ENCODE measurements around the gene LMAN1L. TPM values are rescaled to one million over a fixed set of nuclear protein-coding genes. Genes with fewer than 3 reads are reported as not detected.

Gene LMAN1L
- total and polyA plus RNA-seq, 2 experiments from 2014 or later = not detected

- no peaks in the 10 kb centered on the region for H3K9me2 ChIP-seq (replicated peaks; ENCODE audit: insufficient read depth)
- H2AFZ ChIP-seq = no peak overlapping the region
- peak overlapping the region; percentile 66 for H3K4me2 ChIP-seq
- WGBS (ENCODE audit: low lambda C conversion rate, missing lambda C conversion rate) = 48% methylated on average over 15 of the region's 15 CpGs
- H3K36me3 ChIP-seq (replicated peaks; ENCODE audit: insufficient read depth, low read depth) = no peaks in the 10 kb centered on the region
- no peaks in the 10 kb centered on the region for H3K79me2 ChIP-seq
- DNase-seq (ENCODE audit: low spot score) = peak; percentile 4
- H3K9me3 ChIP-seq (ENCODE audit: low read depth) = no peaks in the 10 kb centered on the region
- no peaks in the 10 kb centered on the region for H3K27me3 ChIP-seq
- H3K4me3 ChIP-seq = no peak overlapping the region
- H3K4me1 ChIP-seq (ENCODE audit: insufficient read depth) = no peaks in the 10 kb centered on the region
- no peaks in the 10 kb centered on the region for H4K20me1 ChIP-seq (ENCODE audit: insufficient read depth, poor library complexity, severe bottlenecking)
- no peak overlapping the region for H3K27ac ChIP-seq
- TF ChIP-seq EZH2 (IDR thresholded peaks at IDR 0.05; ENCODE audit: borderline replicate concordance) (no peak), EZH2phosphoT487 (IDR thresholded peaks at IDR 0.05; ENCODE audit: low read depth, severe bottlenecking, unreplicated experiment) (no peak), CTCF (IDR thresholded peaks at IDR 0.05; ENCODE audit: poor library complexity) (no peak)
These were observed 44.4 kb upstream of the LMAN1L start for GRCh38 chr15:74768099-74768770.

GRCh38 chr15:74768771-74769342 is 43.8 kb upstream of the LMAN1L start:
- H3K4me3 ChIP-seq = no peak overlapping the region
- no peaks in the 10 kb centered on the region for H3K27me3 ChIP-seq
- H3K4me1 ChIP-seq (ENCODE audit: insufficient read depth) = no peaks in the 10 kb centered on the region
- H3K36me3 ChIP-seq (replicated peaks; ENCODE audit: insufficient read depth, low read depth) = no peaks in the 10 kb centered on the region
- H3K9me3 ChIP-seq (ENCODE audit: low read depth) = no peaks in the 10 kb centered on the region
- no peaks in the 10 kb centered on the region for H3K9me2 ChIP-seq (replicated peaks; ENCODE audit: insufficient read depth)
- H3K4me2 ChIP-seq = peak overlapping the region; percentile 66
- H4K20me1 ChIP-seq (ENCODE audit: insufficient read depth, poor library complexity, severe bottlenecking) = no peaks in the 10 kb centered on the region
- WGBS (ENCODE audit: low lambda C conversion rate, missing lambda C conversion rate) = 9% methylated on average over 9 of the region's 9 CpGs
- no peak overlapping the region for H2AFZ ChIP-seq
- DNase-seq (ENCODE audit: low spot score) = peak; percentile 73
- TF ChIP-seq EZH2 (IDR thresholded peaks at IDR 0.05; ENCODE audit: borderline replicate concordance) (no peak), EZH2phosphoT487 (IDR thresholded peaks at IDR 0.05; ENCODE audit: low read depth, severe bottlenecking, unreplicated experiment) (no peak), CTCF (IDR thresholded peaks at IDR 0.05; ENCODE audit: poor library complexity) (peak; percentile 94)
- no peaks in the 10 kb centered on the region for H3K79me2 ChIP-seq
- H3K27ac ChIP-seq = no peak overlapping the region

GRCh38 chr15:74769463-74770025 is 43.1 kb upstream of the LMAN1L start:
- Histone ChIP-seq H3K9me3 (ENCODE audit: low read depth) (no peaks in the 10 kb centered on the region), H3K36me3 (replicated peaks; ENCODE audit: insufficient read depth, low read depth) (no peaks in the 10 kb centered on the region)
- WGBS (ENCODE audit: low lambda C conversion rate, missing lambda C conversion rate) = 70% methylated on average over 7 of the region's 7 CpGs

More at GRCh38 chr15:74769463-74770025, 43.1 kb upstream of the LMAN1L start:
- Histone ChIP-seq H3K27ac (no peak overlapping the region), H3K9me2 (replicated peaks; ENCODE audit: insufficient read depth) (no peaks in the 10 kb centered on the region), H4K20me1 (ENCODE audit: insufficient read depth, poor library complexity, severe bottlenecking) (no peaks in the 10 kb centered on the region), H3K4me2 (no peak overlapping the region), H2AFZ (no peak overlapping the region), H3K27me3 (no peaks in the 10 kb centered on the region), H3K79me2 (no peaks in the 10 kb centered on the region), H3K4me1 (ENCODE audit: insufficient read depth) (no peaks in the 10 kb centered on the region), H3K4me3 (no peak overlapping the region)
- DNase-seq (ENCODE audit: low spot score) = no peak
- TF ChIP-seq CTCF (IDR thresholded peaks at IDR 0.05; ENCODE audit: poor library complexity) = no peak
- no peak for TF ChIP-seq EZH2phosphoT487 (IDR thresholded peaks at IDR 0.05; ENCODE audit: low read depth, severe bottlenecking, unreplicated experiment)
- no peak for TF ChIP-seq EZH2 (IDR thresholded peaks at IDR 0.05; ENCODE audit: borderline replicate concordance)
